Tibial artery (tissue), 4 donors: ENCODE data around the gene FLNA.

Experiments
- DNase-seq, 2 donors: peaks; one replicate each; pipeline ENCODE4 v3.0.0-alpha.2; 2019
- H3K27ac ChIP-seq, 2 donors: fragments of 200-600 bp; sonication (generic) in 1 of 2; 1 replicate in 1 of 2; 2 replicates in 1 of 2; pipeline ENCODE4 v1.5.1; 2018 to 2019; ENCODE audit warnings: mild to moderate bottlenecking in 1 of 2
- H3K27me3 ChIP-seq, 2 donors: fragments of 200-600 bp; sonication (generic) in 1 of 2; one replicate each; pipeline versions ENCODE4 v1.5.1 to v1.6.0; 2016 to 2019
- H3K36me3 ChIP-seq, 3 donors: fragments of 200-600 bp; sonication (generic) in 2 of 3; one replicate each; pipeline ENCODE4 v1.5.1; 2016 to 2019; ENCODE audit warnings: mild to moderate bottlenecking in 2 of 3
- H3K4me1 ChIP-seq, 4 donors: fragments of 200-600 bp; sonication (generic) in 2 of 4; 1 replicate in 3 of 4; 2 replicates in 1 of 4; pipeline ENCODE4 v1.5.1; 2016 to 2019
- H3K4me3 ChIP-seq, 2 donors: fragments of 200-600 bp; sonication (generic) in 1 of 2; 1 replicate in 1 of 2; 2 replicates in 1 of 2; pipeline ENCODE4 v1.5.1; 2018 to 2019; ENCODE audit warnings: mild to moderate bottlenecking in 2 of 2
- H3K9me3 ChIP-seq, 3 donors: fragments of 200-600 bp; sonication (generic) in 1 of 3; one replicate each; pipeline ENCODE4 v1.5.1; 2016 to 2019
- intact Hi-C: fragments of 100-400 bp; cut with DNase I; formaldehyde crosslinking; loops from one replicate; pipeline ENCODE4 v1.15.0; 2023; ENCODE audit warnings: low total_unique reads
- TF ChIP-seq, protein P1 (sequence below), 2 experiments: fragments of 200-600 bp in 1 of 2; fragments of 450-650 bp in 1 of 2; IDR thresholded peaks; one replicate each; pipeline ENCODE4 v1.5.1; 2017 to 2019; ENCODE audit warnings: antibody characterized with exemption in 2 of 2, mild to moderate bottlenecking in 1 of 2, moderate library complexity in 1 of 2

FLNA gene

DNA sequence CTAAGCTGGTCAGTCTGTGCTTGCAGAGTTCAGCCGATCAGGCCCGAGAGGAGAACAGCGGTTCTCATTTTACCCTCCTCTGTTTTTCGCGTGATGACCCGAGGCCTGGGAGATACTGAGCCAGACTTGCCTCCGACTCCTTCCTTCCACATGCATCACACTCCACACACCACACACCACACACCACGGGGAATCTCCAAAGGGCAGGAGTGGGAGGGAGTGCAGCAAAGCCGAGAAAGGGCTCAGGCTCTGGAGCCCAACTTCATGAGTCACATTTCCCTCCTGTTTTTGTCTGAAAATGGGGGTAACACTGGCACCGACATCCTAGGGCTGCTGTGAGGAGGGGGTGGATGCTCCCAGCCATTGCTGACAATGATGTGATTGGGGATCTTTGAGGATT is 39.9 kb downstream of the FLNA start:
- TF ChIP-seq, protein P1, sequence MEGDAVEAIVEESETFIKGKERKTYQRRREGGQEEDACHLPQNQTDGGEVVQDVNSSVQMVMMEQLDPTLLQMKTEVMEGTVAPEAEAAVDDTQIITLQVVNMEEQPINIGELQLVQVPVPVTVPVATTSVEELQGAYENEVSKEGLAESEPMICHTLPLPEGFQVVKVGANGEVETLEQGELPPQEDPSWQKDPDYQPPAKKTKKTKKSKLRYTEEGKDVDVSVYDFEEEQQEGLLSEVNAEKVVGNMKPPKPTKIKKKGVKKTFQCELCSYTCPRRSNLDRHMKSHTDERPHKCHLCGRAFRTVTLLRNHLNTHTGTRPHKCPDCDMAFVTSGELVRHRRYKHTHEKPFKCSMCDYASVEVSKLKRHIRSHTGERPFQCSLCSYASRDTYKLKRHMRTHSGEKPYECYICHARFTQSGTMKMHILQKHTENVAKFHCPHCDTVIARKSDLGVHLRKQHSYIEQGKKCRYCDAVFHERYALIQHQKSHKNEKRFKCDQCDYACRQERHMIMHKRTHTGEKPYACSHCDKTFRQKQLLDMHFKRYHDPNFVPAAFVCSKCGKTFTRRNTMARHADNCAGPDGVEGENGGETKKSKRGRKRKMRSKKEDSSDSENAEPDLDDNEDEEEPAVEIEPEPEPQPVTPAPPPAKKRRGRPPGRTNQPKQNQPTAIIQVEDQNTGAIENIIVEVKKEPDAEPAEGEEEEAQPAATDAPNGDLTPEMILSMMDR (IDR thresholded peaks at IDR 0.05): no peak
- intact Hi-C loops: no loop called here
- no peak for DNase-seq

DNA sequence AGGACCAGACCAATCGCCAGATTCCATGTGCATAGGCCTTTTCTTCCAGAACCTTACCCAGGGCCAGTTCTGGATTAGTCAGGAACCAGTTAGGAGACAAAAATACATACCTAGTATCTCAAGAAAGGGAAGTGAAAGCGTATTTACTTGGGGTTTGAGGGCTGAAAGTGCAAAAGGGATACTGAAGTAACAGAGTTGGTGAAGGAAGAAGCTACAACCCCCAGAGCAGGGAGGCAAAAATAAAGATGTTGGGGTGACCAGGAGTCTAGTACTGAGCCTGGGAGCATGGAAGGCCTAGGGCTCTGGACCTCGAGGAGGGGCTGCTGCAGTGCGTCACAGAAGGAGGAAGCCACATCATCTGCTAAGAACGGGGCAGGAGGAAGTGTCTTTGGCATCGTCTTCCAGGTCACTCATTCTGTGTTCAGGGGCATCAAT is 40.6 kb downstream of the FLNA start:
- no peaks in the 10 kb centered on the region for H3K4me1 ChIP-seq
- intact Hi-C loops: no loop called here
- no peaks in the 10 kb centered on the region for H3K9me3 ChIP-seq
- H3K27me3 ChIP-seq: no peaks in the 10 kb centered on the region
- no peak overlapping the region for H3K4me3 ChIP-seq
- TF ChIP-seq, protein P1 (IDR thresholded peaks at IDR 0.05): no peak
- DNase-seq: no peak
- H3K27ac ChIP-seq: no peak overlapping the region
- H3K36me3 ChIP-seq: no peaks in the 10 kb centered on the region

More for the DNA sequence above, 39.9 kb downstream of the FLNA start:
- Histone ChIP-seq H3K4me1 (no peaks in the 10 kb centered on the region), H3K4me3 (no peak overlapping the region), H3K27me3 (no peaks in the 10 kb centered on the region), H3K36me3 (no peaks in the 10 kb centered on the region), H3K27ac (no peak overlapping the region), H3K9me3 (no peaks in the 10 kb centered on the region)

DNA sequence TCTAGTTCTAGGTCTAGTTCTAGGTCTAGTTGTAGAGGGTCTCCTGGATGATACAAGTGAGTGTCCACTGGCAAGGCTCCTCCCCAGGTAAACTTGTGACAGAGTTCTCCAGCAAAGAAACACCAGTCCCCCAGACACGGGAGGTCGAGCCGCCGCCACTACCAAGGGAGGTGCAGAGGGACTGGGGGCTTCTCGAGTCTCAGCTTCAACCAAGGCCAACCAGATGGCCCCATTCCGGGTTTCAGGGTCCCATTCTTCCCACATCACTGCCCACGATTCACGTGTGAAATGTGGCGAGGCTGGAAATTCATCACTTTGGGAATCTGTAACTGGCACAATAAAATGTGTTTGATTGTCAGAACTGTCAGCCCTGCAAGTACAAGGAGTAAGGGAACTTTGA is 41.3 kb downstream of the FLNA start:
- H3K27me3 ChIP-seq: no peaks in the 10 kb centered on the region
- DNase-seq: no peak
- intact Hi-C loops: no loop called here
- H3K4me3 ChIP-seq: no peak overlapping the region
- no peaks in the 10 kb centered on the region for H3K36me3 ChIP-seq
- H3K4me1 ChIP-seq: no peaks in the 10 kb centered on the region
- H3K9me3 ChIP-seq: no peaks in the 10 kb centered on the region
- TF ChIP-seq, protein P1 (IDR thresholded peaks at IDR 0.05): no peak
- no peak overlapping the region for H3K27ac ChIP-seq

DNA sequence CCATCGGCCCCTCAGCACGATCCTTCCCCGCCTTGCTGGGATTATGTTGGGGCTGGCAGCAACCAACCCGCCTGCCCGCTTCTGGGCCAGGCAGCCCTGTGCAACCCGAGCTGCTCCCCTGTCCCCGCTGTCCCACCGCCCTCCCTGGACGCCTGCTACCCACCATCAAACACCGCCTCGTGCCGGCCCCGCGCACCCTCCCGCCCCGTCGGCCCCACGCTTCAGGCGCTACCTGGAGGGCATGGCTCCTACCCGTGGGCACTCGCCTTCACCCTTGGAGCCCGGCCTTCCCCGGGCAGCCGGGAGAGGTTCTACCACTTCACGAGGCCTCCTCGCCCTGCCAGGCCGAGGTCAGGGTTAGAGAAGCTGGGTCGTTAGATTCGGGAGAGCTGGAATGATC is 41.9 kb downstream of the FLNA start:
- H3K36me3 ChIP-seq: no peaks in the 10 kb centered on the region
- intact Hi-C loops: no loop called here
- no peak overlapping the region for H3K4me3 ChIP-seq
- TF ChIP-seq, protein P1 (IDR thresholded peaks at IDR 0.05): no peak
- no peak overlapping the region for H3K27ac ChIP-seq
- peaks cover 0 to 5% (median 0%) of the 10 kb centered on the region in 4 donors for H3K4me1 ChIP-seq
- DNase-seq: no peak
- no peaks in the 10 kb centered on the region for H3K9me3 ChIP-seq
- H3K27me3 ChIP-seq: no peaks in the 10 kb centered on the region

DNA sequence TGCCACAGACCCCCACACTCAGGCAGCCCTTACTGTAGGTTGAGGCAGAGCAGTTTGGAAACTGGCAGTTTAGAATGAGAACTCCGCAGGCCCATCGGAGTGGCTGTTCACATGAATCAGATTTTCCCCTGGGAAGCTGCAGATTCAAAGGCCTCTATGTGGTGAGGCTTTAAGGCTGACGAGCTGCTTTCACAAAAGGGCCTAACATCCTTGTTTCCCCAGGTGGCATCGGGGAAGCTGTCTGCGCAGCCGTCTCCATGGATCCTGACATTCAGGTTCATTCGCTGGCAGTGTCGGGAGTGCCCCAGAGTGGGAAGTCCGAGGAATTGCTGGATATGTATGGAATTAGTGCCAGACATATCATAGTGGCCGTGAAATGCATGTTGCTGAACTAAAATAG is 45.1 kb downstream of the FLNA start:
- DNase-seq: no peak
- H3K4me1 ChIP-seq: peaks cover 0 to 31% (median 2%) of the 10 kb centered on the region in 4 donors
- no peak overlapping the region for H3K27ac ChIP-seq
- H3K9me3 ChIP-seq: no peaks in the 10 kb centered on the region
- H3K4me3 ChIP-seq: no peak overlapping the region
- no peaks in the 10 kb centered on the region for H3K36me3 ChIP-seq
- TF ChIP-seq, protein P1 (IDR thresholded peaks at IDR 0.05): no peak
- intact Hi-C loops: no loop called here
- H3K27me3 ChIP-seq: no peaks in the 10 kb centered on the region

DNA sequence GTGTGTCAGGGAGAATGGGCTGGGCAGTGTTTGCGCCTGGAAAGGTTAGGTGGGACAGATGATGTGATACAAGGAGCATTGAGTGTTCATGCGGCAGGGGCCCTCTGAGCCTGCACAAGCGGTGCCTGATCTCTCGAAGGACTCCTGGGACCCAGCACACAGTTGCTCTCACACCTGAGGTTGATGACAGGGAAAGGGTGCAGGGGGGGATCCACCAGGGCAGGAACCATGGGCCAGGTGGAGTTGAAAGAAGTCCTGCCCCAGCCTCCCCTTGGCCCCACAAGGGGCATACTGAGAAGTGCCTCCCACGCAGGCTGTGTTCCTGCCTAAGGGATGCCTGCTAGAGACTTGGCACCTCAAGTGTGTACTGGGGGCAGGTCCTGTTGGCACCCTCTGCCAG is 45.8 kb downstream of the FLNA start:
- no peak for DNase-seq
- Histone ChIP-seq H3K27ac (no peak overlapping the region), H3K4me3 (no peak overlapping the region), H3K27me3 (no peaks in the 10 kb centered on the region), H3K9me3 (no peaks in the 10 kb centered on the region), H3K36me3 (no peaks in the 10 kb centered on the region), H3K4me1 (peaks cover 0 to 31% (median 2%) of the 10 kb centered on the region in 4 donors)
- TF ChIP-seq, protein P1 (IDR thresholded peaks at IDR 0.05): no peak
- intact Hi-C loops: no loop called here
